NOMO-1 treated with DMSO at 0.1 percent for 48 hours (cell line): ENCODE measurements around the gene MBD3L4.
"Not testable (repeated sequence)": the region's sequence is repeated elsewhere in the genome, so short reads cannot be mapped to it uniquely, and the experiment has no call there.

Experiments used
- DNase-seq: peaks from one replicate; lab custom pipeline; 2025; ENCODE audit not compliant: unreplicated experiment; lab: John Stamatoyannopoulos, UW

The MBD3L4 gene

DNA sequence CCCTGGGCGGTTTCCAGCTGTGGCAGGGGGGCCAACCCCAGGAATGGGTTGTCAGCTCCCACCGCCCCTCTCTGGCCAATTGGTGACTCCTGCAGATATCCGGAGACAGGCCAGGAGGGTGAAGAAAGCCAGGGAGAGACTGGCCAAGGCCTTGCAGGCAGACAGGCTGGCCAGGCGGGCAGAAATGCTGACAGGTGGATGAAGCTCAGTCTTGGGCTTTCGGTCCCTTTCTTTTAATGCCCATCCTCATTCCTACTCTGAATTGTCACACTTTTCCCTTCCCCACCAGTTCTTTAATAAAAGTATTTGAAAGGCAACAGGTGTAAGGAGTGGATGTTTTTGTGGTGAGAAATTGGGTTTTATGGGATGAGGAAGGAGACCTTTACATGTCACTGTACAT, 11.4 kb upstream of the MBD3L4 start:
- not testable (repeated sequence) for DNase-seq

DNA sequence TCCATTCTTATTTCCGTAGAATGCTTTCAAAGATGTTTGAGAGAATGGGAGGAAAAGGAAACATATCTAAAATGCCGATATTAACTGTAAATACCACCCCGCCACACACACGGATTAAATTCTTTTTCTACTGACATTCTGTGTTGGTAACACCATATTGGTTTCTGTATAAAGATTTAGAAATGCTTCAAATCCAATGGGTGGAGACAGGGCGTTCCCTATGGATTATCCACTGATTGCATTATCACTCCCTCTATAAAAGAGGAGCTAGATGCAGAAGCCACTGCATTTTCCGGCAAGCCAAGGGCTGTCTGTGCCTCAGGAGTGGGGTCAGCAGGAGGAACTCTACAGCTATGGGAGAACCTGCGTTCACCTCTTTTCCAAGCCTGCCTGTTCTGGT, 9.0 kb upstream of the MBD3L4 start, which contains the start of gene MBD3L2:
Gene MBD3L2 (plus strand): TSS at position 301 of the 400 bp plus-strand sequence. CDS start 53 bp downstream, at position 354.
- not testable (repeated sequence) for DNase-seq

DNA sequence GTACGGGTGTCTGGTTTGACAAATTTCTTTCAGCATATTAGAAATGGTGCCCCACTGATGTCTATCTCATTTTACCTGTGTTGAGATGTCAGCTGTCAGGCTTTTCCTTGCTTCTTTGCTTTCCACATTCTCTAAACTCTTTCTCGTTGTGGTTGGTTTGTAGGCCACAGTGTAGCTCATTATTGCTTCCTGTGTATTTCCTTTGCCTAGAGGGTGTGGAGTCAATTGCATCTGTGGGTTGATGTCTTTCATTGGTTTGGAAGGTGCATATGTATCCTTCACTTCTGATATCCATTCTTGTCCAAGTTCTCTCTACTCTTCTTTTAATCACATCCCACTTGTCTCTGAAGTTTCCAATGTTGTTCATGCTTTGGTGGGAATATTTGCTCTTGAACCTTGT, 1.6 kb upstream of the MBD3L4 start:
- not testable (repeated sequence) for DNase-seq

DNA sequence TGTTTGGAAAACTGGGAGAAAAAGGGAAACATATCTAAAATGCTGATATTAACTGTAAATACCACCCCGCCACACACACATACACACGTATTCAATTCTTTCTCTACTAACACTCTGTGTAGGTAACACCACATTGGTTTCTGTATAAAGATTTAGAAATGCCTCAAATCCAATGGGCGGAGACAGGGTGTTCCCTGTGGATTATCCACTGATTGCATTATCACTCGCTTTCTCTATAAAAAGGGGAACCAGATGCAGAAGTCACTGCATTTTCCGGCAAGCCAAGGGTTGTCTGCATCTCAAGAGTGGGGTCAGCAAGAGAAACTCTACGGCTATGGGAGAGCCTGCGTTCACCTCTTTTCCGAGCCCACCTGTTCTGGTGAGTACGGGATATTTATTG, 9.7 kb downstream of the MBD3L4 start, which contains the start of gene MBD3L5:
Gene MBD3L5 (plus strand): TSS at position 301 of the 400 bp plus-strand sequence. CDS start 34 bp downstream, at position 335.
- DNase-seq, result not testable (repeated sequence)

DNA sequence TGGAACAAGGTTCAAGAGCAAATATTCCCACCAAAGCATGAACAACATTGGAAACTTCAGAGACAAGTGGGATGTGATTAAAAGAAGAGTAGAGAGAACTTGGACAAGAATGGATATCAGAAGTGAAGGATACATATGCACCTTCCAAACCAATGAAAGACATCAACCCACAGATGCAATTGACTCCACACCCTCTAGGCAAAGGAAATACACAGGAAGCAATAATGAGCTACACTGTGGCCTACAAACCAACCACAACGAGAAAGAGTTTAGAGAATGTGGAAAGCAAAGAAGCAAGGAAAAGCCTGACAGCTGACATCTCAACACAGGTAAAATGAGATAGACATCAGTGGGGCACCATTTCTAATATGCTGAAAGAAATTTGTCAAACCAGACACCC, 11.2 kb downstream of the MBD3L4 start:
- not testable (repeated sequence) for DNase-seq

DNA sequence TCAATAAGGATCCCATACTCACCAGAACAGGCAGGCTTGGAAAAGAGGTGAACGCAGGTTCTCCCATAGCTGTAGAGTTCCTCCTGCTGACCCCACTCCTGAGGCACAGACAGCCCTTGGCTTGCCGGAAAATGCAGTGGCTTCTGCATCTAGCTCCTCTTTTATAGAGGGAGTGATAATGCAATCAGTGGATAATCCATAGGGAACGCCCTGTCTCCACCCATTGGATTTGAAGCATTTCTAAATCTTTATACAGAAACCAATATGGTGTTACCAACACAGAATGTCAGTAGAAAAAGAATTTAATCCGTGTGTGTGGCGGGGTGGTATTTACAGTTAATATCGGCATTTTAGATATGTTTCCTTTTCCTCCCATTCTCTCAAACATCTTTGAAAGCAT, 18.6 kb downstream of the MBD3L4 start, which contains the start of gene MBD3L2B:
Gene MBD3L2B (minus strand): TSS at position 101 of the 400 bp plus-strand sequence. CDS start 34 bp downstream, at position 67.
- DNase-seq, result not testable (repeated sequence)

DNA sequence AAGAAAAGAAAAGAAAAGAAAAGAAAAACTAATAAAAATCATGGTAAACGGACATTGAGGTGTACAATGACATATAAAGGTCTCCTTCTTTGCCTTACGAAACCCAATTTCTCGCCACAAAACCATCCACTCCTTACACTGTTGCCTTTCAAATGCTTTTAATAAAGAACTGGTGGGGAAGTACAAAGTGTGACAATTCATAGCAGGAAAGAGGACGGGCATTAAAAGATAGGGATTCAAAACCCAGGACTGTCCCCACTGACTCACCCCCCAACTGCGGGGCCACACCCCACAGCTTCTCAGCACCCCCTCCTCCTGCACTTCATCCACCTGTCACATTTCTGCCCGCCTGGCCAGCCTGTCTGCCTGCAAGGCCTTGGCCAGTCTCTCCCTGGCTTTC, 21.2 kb downstream of the MBD3L4 start:
- DNase-seq, result no peak

DNA sequence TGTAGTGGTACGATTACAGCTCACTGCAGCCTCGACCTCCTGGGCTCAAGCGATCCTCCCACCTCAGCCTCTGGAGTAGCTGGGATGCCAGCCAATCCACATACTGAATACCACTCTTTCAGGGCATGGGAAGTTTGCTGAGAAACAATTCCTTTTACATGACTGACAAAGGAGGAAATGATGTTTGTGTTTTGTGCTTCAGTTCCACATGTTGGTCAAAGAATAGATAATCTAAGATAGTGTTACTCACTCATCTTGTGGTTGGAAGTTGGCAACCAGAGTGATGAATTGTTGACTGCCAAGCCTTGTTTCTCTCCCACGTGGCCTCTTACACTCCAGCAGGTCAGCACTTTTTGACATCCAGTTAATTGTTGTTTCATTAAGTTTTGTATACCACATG, 26.3 kb downstream of the MBD3L4 start:
- DNase-seq, result peak; percentile 87

DNA sequence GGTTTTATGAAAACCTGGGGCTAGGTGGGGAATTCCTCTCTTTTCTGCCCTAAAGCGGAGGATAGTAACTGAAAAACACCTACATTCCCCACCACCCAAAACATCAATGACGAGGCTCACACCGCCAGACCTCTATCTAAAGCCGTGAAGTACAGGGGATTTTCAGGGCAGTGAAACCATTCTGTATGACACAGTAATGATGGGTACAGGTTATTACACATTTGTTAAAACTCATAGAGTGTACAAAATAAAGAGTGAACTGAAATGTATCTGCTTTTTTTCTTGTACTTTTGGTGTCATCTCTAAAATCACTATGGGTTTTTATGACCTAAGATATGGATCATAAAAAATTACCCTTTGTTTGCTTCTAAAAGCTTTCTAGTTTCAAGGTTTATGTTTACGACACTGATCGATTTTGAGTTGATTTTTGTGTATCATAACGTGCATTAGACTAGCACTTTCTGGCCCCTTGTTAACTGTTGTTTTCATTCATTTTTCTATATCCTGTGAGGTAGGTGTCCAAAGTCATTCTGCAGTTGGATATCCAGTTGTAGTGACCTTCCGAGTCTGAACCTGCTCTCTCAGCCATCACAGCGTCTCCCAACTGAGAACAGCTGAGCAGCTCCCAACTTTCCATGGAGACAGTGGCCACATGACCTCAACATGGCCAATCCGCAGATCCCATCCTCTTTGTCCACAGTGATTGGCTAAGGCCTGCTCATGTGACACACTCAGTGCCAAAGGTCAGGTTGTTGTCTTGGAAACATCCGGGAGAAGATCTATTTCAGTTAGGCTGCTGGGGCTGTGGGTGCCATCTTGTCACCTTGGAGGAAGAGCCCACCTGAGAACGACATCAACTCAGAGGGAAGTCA, 29.0 kb downstream of the MBD3L4 start:
- DNase-seq, result no peak

DNA sequence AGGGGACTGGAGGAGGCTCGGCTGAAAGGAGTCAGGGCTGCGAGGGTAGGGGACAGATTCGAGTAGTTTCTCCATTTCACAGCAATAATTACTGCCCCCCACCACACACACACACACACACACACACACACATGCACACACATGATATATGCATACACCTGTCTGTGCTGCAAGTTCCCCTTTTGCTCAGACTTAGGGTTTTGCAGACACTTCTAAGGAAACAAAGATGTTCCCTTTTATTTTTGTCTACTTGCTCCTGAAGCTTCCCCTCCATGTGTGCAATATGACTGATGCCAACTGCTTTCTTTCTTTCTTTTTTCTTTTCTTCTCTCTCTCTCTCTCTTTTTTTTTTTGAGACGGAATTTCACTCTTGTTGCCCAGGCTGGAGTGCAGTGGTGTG, 32.1 kb downstream of the MBD3L4 start:
- DNase-seq, result peak; percentile 60

DNA sequence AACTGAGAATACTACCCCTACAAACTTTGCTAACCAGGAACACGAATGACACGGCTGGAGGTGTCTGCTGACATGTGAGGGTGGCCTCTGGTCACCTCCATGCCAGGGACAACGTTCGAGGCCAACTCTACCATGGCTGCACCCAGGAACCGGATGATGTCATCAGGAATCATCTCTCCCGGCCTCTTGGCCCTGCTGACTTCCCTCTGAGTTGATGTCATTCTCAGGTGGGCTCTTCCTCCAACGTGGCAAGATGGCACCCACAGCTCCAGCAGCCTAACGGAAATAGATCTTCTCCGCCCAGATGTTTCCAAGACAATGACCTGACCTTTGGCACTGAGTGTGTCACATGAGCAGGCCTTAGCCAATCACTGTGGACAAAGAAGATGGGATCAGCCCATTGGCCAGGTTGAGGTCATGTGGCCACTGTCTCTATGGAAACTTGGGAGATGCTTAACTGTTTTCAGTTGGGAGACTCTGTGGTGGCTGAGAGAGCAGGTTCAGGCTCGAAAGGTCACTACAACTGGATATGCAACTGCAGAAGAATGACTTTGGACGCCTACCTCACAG, 33.8 kb downstream of the MBD3L4 start:
- DNase-seq, result no peak

DNA sequence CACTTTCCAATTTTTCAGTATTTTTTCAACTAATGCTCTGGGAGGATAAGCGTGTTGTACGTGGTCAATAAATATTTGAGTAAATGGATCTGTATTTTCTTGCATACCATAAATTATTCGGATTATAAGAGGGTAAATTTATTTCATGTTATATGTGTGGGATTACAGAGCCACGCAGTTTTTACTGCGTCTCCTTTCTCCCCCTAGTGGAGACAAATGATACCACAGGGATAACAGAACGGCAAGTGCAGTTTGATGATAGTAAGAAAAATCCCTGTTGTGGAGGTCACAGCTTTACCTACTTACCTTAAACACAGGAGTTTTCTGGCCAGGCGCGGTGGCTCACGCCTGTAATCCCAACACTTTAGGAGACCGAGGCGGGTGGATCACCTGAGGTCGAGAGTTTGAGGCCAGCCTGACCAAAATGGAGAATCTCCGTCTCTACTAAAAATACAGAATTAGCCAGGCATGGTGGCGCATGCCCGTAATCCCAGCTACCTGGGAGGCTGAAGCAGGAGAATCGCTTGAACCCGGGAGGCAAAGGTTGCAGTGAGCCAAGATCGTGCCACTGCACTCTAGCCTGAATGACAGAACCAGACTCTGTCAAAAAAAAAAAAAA, 35.6 kb downstream of the MBD3L4 start:
- peak; percentile 13 for DNase-seq

DNA sequence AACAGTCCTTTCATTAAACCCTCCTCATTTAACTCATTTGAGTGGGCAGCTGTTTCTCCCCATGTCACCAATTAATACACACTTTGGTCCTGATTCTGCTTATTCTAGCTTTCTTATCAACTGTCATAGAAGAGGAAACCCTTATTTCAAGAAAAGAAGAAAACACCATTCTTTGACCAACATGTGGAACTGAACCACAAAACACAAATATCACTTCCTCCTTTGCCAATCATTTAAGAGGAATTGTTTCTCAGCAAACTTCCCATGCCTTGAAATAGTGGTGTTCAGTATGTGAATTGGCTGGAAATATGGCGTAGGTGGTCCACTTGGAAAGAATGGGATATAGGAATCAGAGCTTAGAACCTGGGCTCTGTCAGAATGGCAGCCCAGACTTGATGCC, 39.2 kb downstream of the MBD3L4 start:
- DNase-seq, result peak; percentile 51

DNA sequence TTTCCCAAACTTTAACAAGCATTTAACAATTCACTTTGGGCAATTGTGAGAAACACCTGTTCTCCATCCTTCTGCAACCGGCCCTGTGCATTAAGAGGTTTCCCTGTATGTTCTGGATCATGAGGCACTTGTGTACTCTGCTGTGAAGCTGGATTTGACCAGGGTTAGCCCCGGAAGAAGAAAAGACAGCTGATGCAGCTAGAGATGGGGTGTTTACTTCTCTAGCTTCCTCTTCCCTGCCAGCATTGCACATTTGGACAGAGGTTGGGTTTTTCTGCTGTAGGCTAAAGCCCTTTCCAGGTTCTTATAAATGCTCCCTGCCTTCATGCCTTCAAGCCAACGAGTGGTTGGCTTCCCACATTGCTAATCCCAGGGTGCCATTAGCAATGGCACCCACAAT, 39.6 kb downstream of the MBD3L4 start:
- DNase-seq, result peak; percentile 34

DNA sequence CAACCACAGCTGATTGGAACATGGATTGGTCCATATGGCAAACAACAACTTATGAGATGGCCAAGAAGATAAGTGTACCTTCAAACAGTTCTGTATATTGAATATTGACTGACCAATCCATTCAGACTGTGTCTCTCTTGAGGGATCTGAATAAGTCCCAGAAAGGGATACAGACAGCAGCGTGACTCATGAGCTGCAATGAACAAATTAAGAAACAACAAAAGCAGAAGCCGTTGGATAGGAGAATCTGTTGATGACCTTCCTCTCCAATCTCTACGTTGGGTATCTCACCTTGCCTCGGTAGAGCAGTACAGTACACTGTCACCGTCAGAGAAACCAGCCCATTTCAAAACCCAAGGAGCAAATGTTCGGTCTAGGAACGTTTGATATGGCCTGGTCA, 40.0 kb downstream of the MBD3L4 start:
- DNase-seq, result peak; percentile 75

DNA sequence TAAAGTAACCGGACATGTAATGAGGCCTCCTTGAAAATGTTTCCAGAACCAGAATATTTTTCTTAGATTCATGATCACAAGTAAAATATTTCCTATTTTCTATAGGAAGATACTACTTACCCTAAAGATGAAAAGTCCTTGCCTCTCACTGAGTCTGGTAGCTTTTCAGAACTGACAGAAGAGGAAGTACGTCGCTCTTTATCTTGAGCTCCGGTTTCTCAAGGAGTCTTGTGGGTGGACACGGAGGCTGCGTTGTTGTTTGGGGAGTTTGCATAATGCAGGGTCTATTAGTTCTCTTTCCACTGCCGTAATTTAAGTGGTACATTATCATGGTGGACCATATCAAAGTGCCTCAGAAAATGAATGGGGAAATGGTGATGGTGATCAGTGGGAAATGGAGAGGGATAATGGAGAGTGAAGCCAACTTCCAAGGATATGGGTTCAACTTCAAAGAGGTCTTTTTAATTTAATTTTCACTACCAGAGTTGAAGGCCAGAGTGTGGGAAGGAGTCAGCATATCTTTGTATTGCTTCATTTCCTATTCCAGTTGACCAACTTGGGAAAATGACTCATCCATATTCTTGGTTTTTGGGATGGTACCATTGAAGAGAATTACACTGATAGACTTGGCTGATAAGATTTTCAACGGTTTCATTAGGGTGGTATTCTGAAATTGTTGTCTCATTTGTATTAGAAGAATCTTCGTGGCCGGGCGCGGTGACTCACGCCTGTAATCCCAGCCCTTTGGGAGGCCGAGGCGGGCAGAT, 42.1 kb downstream of the MBD3L4 start:
- peak; percentile 85 for DNase-seq

DNA sequence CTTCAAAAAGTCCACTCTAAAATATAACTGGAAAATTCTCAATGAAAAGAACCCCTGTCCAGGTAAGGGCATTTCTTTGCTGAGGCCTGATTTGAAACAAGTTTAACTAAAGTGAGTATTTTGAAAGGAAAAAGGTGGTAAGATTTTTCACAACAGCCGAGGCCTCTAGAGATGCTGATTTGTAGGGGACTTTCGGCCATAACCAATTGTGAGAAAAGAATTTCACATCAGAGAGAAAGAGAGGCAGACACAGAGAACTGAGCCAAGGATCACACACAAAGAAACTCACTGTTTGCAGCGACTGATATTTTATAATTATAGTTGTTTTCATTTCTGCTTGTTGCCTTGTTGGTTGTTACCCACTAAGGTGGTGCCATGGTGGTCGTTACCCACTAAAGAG, 43.2 kb downstream of the MBD3L4 start:
- DNase-seq, result no peak

DNA sequence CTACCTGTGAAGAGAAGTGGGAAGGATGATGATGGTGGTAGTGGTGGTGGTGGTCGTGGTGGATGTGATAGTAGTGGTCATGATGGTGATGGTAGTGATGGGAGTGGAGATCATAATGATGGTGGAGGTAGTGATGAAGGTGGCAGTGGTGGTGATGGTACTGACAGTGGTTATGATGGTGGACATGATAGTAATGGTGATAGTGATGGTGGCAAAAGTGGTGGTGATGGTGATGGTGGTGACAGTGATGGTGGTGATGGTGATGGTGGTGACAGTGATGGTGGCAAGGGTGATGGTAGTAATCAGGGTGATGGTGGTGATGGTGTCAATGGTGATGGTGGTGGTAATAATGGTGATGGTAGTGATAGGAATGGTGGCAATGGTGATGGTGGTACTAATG, 44.9 kb downstream of the MBD3L4 start:
- no peak for DNase-seq

DNA sequence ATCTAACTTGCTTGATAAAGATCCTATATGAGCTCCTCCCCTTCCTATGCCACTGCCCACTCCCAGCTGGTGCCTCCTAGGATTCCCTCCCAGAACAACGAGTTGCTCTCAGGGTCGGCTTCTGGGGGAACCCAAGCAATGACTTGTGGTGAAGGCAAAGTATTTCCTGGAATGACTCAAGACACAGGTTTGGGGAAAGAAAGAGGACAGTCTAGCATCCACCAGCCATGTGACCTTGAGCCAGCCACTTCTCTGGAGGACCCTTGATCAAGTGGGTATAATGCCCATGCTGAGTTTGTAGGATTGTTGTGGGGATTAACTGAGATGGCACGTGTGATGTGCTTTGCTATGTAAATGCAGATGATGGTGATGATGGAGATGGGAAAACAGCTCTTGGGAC, 51.7 kb downstream of the MBD3L4 start:
- no peak for DNase-seq

DNA sequence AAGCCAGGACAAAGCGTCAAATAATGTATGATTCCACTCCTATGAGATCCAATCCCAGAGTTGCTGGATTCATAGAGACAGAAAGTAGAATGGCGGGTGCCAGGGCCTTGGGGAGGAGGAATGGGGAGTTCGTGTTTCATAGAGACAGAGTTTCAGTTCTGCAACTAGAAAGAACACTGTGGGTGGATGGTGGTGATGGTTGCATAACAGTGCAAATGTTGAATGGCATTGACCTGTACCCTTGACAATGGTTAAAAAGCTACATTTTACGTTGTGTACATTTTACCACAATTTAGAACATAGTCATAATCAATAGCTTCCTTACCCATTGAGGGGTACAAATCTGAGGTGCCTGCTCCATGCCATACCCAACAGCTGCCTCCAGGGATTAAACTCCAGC, 52.1 kb downstream of the MBD3L4 start:
- peak; percentile 74 for DNase-seq
